Spleen (tissue), 11 donors: ENCODE results near the gene TMEM163. TPM values are rescaled to one million over a fixed set of nuclear protein-coding genes. Genes with fewer than 3 reads are reported as not detected.

Experiments
- DNase-seq: peaks from one replicate; pipeline ENCODE4 v3.0.0-alpha.2; 2020
- H3K27ac ChIP-seq, 8 donors: fragments of 200-600 bp; sonication (generic) in 7 of 8; 1 replicate in 4 of 8; 2 replicates in 4 of 8; pipeline versions ENCODE4 v1.5.0 to v1.8.0; 2016 to 2021; ENCODE audit warnings: inconsistent platforms in 4 of 8, mild to moderate bottlenecking in 4 of 8, moderate library complexity in 1 of 8
- H3K27me3 ChIP-seq, 7 donors: fragments of 200-600 bp; sonication (generic) in 6 of 7; replicated peaks in 1 of 7; 1 replicate in 4 of 7; 2 replicates in 3 of 7; pipeline versions ENCODE4 v1.5.0 to v1.8.0; 2016 to 2021; ENCODE audit warnings: inconsistent platforms in 3 of 7, mild to moderate bottlenecking in 1 of 7
- H3K36me3 ChIP-seq, 6 donors: fragments of 200-600 bp; sonication (generic) in 5 of 6; 1 replicate in 4 of 6; 2 replicates in 2 of 6; pipeline versions ENCODE4 v1.5.0 to v1.8.0; 2016 to 2021; ENCODE audit warnings: inconsistent platforms in 2 of 6
- H3K4me1 ChIP-seq, 6 donors: fragments of 200-600 bp; sonication (generic) in 5 of 6; 1 replicate in 3 of 6; 2 replicates in 3 of 6; pipeline versions ENCODE4 v1.5.0 to v1.8.0; 2016 to 2021; ENCODE audit warnings: inconsistent platforms in 3 of 6
- H3K4me3 ChIP-seq, 8 donors: fragments of 200-600 bp; sonication (generic) in 7 of 8; 1 replicate in 4 of 8; 2 replicates in 4 of 8; pipeline versions ENCODE4 v1.5.0 to v1.8.0; 2016 to 2021; ENCODE audit warnings: inconsistent platforms in 4 of 8, mild to moderate bottlenecking in 4 of 8, moderate library complexity in 2 of 8
- H3K9me3 ChIP-seq, 8 donors: fragments of 200-600 bp; sonication (generic) in 7 of 8; 1 replicate in 4 of 8; 2 replicates in 4 of 8; pipeline versions ENCODE4 v1.5.0 to v1.8.0; 2016 to 2021; ENCODE audit warnings: inconsistent platforms in 4 of 8
- POLR2A ChIP-seq, 3 donors: fragments of 450-650 bp; IDR thresholded peaks; one replicate each; pipeline ENCODE4 v1.5.1; 2017; ENCODE audit warnings: antibody characterized with exemption in 3 of 3, mild to moderate bottlenecking in 1 of 3
- POLR2AphosphoS5 ChIP-seq, 3 donors: sonication (generic); formaldehyde crosslinking; IDR thresholded peaks; one replicate each; pipeline ENCODE4 v1.5.1; 2017; ENCODE audit warnings: antibody characterized with exemption in 3 of 3
- WGBS, 5 donors: extraction: QIAGEN DNeasy Blood & Tissue Kit in 3 of 5; methylation state at CpG; one replicate each; pipeline versions ENCODE4 v1.1.5 to v1.1.7; 2013 to 2018; 5-methylcytosine and 5-hydroxymethylcytosine counted together
- intact Hi-C: fragments of 100-400 bp; cut with DNase I; formaldehyde crosslinking; loops from one replicate; pipeline ENCODE4 v1.15.0; 2023; ENCODE audit warnings: low total_unique reads
- polyA plus RNA-seq, 3 donors: library from polyadenylated mRNA; stranded (reverse); fragments of 200-250 nt; gene quantifications; one replicate each; pipeline ENCODE4 v1.2.1, GENCODE V29; 2013
- total RNA-seq, 7 donors: library from RNA; depleted of rRNA in 3 of 7; stranded (reverse); fragments of >200 nt in 3 of 7; fragmentation: NEBNext Ultra II Directional in 4 of 7; extraction: Animal tissue kit (Norgen Biotek cat#: 25700) in 4 of 7; gene quantifications; one replicate each; pipeline versions ENCODE4 v1.1.0 to v1.2.1, GENCODE V29; 2016 to 2021
- TF ChIP-seq, protein P1 (sequence below), 11 experiments: fragments of 200-600 bp in 7 of 11; fragments of 450-650 bp in 4 of 11; sonication (generic) in 4 of 11; IDR thresholded peaks in 8 of 11; conservative IDR thresholded peaks in 3 of 11; 1 replicate in 7 of 11; 2 replicates in 4 of 11; pipeline versions ENCODE4 v1.4.0 to v1.8.0; 2016 to 2021; ENCODE audit warnings: antibody characterized with exemption in 11 of 11, inconsistent platforms in 4 of 11, mild to moderate bottlenecking in 1 of 11
- donor health status: healthy with polysubstance abuse.
- donor health status: DM: no; HTN: no; CAD: no; lungs with moderate emphysema.
- donor health status: DM: no; HTN: no; CAD: no.
- donor health status: Bipolar disorder and iron deficiency.
- donor health status: healthy.
- donor health status: DM: no; HTN: no; CAD: no.
- donor health status: DM: yes; HTN: yes; CAD: no.

TMEM163 gene
- total and polyA plus RNA-seq, 10 donors = 2.4 to 12.5 (median 3.7) TPM

DNA sequence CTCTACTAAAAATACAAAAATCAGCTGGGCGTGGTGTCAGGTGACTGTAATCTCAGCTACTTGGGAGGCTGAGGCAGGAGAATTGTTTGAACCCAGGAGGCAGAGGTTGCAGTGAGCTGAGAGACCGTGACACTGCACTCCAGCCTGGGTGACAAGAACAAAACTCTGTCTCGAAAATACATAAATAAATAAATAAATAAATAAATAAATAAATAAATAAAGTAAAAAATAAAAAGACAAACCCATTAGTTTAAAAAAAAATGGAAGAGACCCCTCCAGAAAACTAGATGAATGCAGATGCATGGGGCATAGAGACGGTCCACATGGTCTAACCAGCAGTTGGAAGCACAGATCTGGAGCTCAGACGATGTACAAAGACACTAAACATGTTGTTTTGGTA, 18.1 kb downstream of the TMEM163 start:
- intact Hi-C loops = no loop called here
- Histone ChIP-seq H3K4me1 (no peaks in the 10 kb centered on the region), H3K27ac (no peak overlapping the region), H3K27me3 (peaks cover 0 to 44% (median 3%) of the 10 kb centered on the region in 7 donors), H3K9me3 (no peaks in the 10 kb centered on the region), H3K4me3 (no peak overlapping the region), H3K36me3 (no peaks in the 10 kb centered on the region)
- 86 to 95% (median 93%) methylated on average over 5 of the region's 5 CpGs for WGBS, 5 donors
- no peak for DNase-seq
- no peak for TF ChIP-seq POLR2A (IDR thresholded peaks at IDR 0.05)
- TF ChIP-seq POLR2AphosphoS5 (IDR thresholded peaks at IDR 0.05) = no peak
- TF ChIP-seq, protein P1, sequence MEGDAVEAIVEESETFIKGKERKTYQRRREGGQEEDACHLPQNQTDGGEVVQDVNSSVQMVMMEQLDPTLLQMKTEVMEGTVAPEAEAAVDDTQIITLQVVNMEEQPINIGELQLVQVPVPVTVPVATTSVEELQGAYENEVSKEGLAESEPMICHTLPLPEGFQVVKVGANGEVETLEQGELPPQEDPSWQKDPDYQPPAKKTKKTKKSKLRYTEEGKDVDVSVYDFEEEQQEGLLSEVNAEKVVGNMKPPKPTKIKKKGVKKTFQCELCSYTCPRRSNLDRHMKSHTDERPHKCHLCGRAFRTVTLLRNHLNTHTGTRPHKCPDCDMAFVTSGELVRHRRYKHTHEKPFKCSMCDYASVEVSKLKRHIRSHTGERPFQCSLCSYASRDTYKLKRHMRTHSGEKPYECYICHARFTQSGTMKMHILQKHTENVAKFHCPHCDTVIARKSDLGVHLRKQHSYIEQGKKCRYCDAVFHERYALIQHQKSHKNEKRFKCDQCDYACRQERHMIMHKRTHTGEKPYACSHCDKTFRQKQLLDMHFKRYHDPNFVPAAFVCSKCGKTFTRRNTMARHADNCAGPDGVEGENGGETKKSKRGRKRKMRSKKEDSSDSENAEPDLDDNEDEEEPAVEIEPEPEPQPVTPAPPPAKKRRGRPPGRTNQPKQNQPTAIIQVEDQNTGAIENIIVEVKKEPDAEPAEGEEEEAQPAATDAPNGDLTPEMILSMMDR (IDR thresholded peaks at IDR 0.05 in 8 of 11, conservative IDR thresholded peaks at IDR 0.05 in 3 of 11) = no peak

DNA sequence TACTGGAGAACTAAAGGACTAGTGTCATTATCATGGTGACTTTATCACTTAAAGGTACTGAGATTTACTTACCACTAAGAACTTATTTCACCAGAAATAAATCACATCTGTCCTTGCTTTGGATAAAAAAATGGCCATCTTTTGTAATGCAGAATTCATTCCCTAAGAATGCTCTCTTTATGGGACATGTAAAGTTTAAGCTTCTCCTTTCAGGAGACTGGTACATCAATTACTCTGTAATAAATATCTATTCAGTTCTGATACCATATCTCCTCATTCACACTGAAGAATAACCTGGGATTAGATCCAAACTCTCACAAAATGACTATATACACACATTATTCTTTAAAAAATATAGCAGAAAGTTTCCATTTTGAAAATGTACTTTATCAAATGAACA, 24.4 kb downstream of the TMEM163 start:
- H3K4me1 ChIP-seq = no peaks in the 10 kb centered on the region
- intact Hi-C loops = no loop called here
- no peak overlapping the region for H3K27ac ChIP-seq
- TF ChIP-seq, protein P1 (IDR thresholded peaks at IDR 0.05 in 8 of 11, conservative IDR thresholded peaks at IDR 0.05 in 3 of 11) = no peak
- no peak for TF ChIP-seq POLR2AphosphoS5 (IDR thresholded peaks at IDR 0.05)
- TF ChIP-seq POLR2A (IDR thresholded peaks at IDR 0.05) = no peak
- H3K27me3 ChIP-seq = no peaks in the 10 kb centered on the region
- no peak for DNase-seq
- H3K4me3 ChIP-seq = no peak overlapping the region
- H3K9me3 ChIP-seq = no peaks in the 10 kb centered on the region
- H3K36me3 ChIP-seq = no peaks in the 10 kb centered on the region

DNA sequence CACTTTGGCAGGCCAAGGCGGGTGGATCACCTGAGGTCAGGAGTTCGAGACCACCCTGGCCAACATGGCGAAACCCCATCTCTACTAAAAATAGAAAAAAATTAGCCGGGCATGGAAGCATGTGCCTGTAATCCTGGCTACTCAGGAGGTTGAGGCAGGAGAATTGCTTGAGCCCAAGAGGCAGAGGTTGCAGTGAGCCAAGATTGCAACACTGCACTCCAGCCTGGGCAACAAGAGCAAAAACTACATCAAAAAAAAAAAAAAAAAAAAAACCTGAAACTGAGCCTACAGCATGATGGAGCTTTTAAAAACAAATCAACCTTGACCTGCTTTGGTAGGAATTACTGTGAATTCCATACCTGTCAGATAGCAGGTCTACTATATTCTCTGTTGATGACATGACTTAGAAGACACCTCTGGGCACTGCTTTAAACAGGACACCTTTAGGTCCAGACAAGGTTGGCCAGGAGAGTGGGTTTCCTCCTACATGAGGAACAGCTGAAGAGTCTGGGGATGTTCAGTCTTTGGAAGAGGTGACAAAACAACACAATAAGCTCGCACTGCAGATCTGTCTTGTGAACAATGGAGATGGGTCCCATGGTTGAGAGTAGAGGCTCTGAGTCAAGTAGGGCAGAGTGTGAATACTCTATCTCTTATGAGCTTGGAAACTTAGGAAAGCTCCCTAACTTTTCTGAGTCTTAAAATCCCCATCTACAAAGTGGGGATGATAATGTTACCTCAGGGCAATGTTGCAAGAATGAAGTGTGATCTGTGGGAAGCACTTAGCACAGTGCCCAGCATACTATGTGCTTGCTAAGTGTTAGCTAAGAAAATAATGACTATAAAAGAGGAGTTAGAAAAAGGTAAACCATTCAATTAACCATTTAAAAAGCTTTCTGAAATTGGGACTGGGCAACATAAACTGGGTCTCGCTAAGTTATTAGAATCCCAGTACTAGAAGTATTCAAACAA, 25.2 kb downstream of the TMEM163 start:
- TF ChIP-seq, protein P1 (IDR thresholded peaks at IDR 0.05 in 8 of 11, conservative IDR thresholded peaks at IDR 0.05 in 3 of 11) = no peak
- no peak for TF ChIP-seq POLR2A (IDR thresholded peaks at IDR 0.05)
- TF ChIP-seq POLR2AphosphoS5 (IDR thresholded peaks at IDR 0.05) = no peak
- Histone ChIP-seq H3K9me3 (no peaks in the 10 kb centered on the region), H3K4me1 (no peaks in the 10 kb centered on the region), H3K36me3 (no peaks in the 10 kb centered on the region), H3K27ac (no peak overlapping the region), H3K4me3 (no peak overlapping the region), H3K27me3 (no peaks in the 10 kb centered on the region)
- intact Hi-C loops = no loop called here
- 90 to 98% (median 92%) methylated on average over 6 of the region's 6 CpGs for WGBS, 5 donors
- DNase-seq = no peak

DNA sequence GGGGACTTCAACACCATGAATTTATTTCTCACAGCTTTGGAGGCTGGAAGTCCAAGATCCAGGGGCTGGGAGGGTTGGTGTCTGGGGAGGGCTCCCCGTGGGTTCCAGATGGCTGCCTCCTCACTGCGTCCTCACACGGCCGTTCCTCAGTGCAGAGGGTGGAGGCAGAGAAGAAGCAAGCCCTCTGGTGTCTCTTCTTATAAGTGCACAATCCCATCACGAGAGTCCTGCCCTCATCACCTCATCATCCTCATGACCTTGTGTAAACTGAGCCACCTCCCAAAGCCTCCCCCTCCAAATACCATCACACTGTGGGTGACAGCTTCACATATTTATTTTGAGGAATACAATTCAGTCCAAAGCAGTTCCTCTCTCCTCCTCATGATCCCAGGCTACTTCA, 26.3 kb downstream of the TMEM163 start:
- Histone ChIP-seq H3K4me1 (no peaks in the 10 kb centered on the region), H3K9me3 (no peaks in the 10 kb centered on the region), H3K36me3 (no peaks in the 10 kb centered on the region), H3K4me3 (no peak overlapping the region), H3K27ac (no peak overlapping the region), H3K27me3 (no peaks in the 10 kb centered on the region)
- TF ChIP-seq, protein P1 (IDR thresholded peaks at IDR 0.05 in 8 of 11, conservative IDR thresholded peaks at IDR 0.05 in 3 of 11) = peak in 5 of 11 experiments; percentile 9 to 30 (median 17)
- TF ChIP-seq POLR2AphosphoS5 (IDR thresholded peaks at IDR 0.05) (no peak), POLR2A (IDR thresholded peaks at IDR 0.05) (no peak)
- intact Hi-C loops = no loop called here
- 44 to 68% (median 64%) methylated on average over 5 of the region's 5 CpGs for WGBS, 5 donors
- DNase-seq = no peak
